GM18867 (cell line): ENCODE measurements around the gene MZT2A.
"Not testable (repeated sequence)": the region's sequence is repeated elsewhere in the genome, so short reads cannot be mapped to it uniquely, and the experiment has no call there.

ENCODE experiments used
- ATAC-seq: cut with Tn5 transposase; IDR thresholded peaks from one replicate; pipeline ENCODE4 v1.9.1; 2021; ENCODE audit warnings: mild to moderate bottlenecking, moderate library complexity; ENCODE audit not compliant: unreplicated experiment

Gene MZT2A

DNA sequence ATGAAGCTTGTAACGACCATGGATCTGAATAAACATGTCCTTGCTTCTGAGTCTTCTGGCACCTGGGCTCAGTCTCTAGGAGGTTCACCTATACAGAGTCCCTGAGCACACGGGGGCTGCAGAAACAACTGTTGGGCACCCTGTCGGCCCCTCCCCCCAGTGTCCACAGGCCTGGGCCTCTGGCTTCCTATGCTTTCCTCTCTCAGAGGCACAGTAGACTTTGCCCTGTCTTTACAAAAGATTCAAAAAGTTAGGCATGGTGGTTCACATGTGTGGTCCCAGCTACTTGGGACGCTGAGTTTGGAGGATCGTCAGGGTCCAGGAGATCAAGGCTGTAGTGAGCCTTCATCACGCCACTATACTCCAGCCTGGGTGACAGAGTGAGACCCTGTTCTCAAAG is 29.3 kb upstream of the MZT2A start:
- not testable (repeated sequence) for ATAC-seq

- ATAC-seq: no peak
Observed at GRCh38 chr2:131520526-131520925, 28.3 kb upstream of the MZT2A start.

DNA sequence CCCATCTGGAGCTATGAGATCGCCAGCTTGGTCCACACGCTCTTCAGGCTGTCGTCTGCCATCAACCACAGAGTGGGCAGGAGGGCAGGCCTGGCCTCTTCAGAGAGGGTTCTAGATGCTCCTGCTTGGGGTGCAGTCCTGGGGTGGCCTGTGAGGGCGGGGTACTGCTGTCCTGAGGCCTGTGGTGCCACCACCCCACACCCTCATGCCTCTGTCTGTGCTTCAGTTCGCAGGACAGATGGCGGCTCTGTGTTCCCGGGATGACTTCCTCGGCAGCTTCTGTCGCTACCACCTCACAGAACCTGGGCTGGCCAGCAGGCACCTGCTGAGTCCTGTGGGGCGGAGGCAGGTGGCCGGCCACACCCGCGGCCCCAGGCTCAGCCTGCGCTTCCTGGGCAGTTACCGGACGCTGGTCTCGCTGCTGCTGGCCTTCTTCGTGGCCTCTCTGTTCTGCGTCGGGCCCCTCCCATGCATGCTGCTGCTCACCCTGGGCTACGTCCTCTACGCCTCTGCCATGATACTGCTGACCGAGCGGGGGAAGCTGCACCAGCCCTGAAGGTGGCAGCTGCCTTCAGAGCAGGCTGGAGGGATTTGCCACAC is 27.8 kb upstream of the MZT2A start:
- not testable (repeated sequence) for ATAC-seq

DNA sequence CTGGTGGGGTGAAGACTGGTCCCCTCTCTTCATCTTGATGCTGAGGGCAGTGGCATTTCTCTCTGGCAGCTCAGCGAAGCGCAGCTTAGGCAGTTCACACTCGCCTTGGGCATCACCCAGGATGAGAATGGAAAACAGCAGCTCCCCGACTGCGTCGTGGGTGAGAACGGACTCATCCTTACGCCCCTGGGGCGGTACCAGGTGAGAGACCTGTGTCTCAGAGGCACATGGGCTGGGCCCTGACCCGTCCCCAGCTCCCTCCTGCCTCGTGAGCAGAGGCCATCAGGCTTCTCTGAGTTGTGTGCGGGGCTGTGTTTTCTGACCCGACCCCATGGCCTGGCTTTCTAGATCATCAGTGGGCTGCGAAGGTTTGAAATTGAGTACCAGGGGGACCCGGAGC is 27.3 kb upstream of the MZT2A start:
- ATAC-seq: no peak

DNA sequence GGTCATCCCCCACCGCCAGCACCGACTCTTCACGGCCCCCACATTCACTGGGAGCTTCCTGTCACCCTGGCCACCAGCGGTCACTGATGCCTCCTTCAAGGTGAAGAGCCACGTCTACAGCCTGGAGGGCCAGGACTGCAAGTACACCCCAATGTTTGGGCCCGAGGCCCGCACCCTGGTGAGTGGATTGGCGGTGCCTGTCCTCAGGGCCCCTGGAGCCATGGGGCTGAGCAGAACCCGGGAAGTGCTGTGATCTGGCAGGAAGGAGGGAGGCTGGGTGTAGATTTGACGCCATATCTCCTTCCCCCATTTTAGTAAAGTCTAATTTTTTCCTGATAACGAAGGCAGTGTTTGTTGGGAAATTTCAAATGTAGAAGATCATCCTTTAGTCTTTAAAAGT is 26.3 kb upstream of the MZT2A start:
- ATAC-seq: not testable (repeated sequence)

GRCh38 chr2:131517856-131518255 is 25.7 kb upstream of the MZT2A start:
- not testable (repeated sequence) for ATAC-seq

DNA sequence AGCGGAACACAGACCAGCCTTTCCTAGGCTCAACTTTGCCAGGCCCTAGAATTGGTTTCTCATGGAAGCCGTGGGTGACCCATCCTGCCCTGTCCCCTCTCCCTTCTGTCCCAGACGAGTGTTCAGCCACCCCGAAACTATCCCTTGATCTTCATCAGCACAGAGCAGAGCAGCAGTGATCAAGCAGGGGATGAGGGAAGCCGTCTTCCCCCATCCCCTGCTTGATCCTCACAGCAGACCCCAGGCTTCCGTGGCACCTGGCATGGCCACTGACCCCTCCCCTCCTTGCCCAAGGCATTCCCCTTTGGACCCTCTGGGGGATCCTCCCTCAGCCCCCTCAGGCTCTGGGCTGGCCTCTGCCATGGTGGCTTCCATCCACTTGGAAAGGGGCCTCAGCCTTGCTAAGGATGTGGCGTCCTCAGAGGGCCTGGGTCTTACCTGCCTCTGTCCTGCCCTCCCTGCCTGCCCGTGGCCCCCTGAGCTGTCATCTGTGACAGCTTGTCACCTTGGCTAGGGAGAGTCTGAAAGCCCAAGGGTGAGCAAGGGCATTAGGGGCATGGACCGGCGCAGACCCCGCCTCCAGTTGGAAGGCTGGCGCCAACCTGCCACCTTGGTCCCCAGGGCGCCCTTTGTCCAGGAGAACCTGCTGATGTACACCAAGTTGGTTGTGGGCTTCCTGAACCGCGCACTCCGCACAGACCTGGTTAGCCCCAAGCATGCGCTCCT is 25.1 kb upstream of the MZT2A start:
- ATAC-seq: no peak

DNA sequence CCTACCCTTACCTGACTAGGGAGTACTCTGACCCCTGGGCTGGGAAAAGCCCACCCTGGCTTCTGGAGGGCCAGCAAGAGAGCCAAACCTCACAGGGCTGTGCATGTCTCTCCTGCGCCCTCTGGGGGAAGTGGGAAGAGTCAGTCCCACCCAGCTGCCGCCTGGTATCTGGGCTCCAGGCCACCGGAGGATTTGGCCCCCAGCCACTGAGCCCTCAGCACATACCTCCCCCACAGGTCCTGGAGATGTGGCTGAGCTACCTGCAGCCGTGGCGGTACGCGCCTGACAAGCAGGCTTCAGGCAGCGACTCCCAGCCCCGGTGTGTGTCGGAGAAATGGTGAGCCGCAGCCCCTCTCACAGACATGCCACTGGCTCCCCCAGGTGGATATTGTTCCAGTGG is 24.4 kb upstream of the MZT2A start:
- ATAC-seq: not testable (repeated sequence)

DNA sequence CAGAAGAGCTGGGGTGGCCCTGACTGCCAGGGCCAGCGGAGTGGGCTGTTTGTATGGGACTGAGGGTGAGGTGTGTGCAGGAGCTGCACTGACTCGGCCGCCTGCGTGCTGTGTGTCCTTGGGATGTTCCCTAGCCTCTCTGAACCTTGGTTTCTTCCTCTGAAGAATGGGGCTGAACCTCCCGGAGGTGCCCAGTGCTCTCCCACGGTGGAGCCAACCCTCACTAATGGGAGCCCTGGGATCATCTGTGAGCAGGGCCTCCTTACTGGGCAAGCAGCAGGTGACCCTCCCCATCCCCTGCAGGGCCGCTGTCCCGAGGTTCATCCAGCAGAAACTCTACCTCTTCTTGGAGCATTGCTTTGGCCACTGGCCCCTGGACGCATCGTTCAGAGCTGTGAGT is 23.8 kb upstream of the MZT2A start:
- no peak for ATAC-seq

DNA sequence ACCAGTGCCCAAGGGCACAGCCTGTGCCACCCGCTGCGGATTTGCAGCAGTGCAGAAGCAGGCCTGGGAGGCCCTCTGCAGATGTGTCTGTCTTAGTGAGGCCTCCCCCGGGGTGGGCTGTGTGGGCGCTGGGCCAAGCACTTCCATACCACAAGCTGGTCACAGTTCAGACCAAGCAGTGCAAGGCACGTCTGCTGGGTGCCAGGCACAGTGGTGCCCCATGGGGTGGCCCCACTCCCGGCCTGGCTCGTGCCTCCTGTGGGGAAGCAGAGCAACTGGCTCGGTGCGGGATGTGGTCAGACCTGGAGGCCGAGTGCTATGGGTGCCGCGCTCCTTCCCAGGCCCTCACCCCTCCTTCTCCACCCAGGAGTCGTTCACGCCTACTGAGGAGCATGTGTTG is 23.0 kb upstream of the MZT2A start:
- ATAC-seq: not testable (repeated sequence)

- ATAC-seq: peak; percentile 68
Observed at GRCh38 chr2:131514408-131515166, 22.4 kb upstream of the MZT2A start.

DNA sequence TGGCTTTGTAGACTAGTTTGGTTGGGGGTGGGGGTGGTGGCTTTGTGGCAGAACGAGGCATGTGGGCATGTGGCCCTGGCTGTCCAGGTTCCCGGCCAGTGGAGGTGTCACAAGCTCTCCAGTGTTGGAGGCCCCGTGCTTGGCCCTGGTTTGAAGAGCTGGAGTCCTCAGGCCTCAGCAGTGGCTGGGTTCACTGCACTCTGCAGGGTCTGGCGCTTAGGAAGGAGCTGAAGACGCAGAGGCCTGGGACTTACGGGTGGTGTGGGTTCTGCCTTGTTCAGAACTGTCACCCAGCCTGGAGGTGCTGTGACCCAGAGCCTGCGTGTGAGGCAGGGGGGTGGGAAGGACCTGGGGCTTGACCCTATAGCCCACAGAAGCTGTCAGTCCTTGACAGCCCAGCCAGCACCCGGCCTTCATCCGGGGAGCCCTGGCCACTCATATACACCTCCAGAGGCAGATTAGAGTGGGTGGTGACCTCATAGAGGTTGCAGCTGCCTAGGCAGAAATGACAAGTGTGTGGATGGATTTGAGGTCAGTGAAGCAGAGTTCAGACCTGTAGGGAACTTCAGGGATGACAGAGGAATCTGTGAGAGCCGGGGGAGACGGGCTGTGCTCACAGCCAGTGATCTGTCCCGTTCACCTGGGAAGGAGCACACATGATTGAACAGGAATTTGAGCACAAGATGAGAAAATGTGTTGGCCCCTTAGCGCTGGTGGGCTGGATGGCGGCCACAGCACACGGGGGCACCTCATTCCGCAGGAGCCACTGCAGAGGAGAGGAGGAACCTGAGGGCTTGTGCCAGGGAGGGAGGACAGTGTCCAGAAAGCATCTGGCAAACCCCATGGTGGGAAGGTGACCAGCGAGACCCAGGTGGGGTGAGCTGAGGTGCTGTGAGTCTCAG is 20.0 kb upstream of the MZT2A start:
- not testable (repeated sequence) for ATAC-seq

- not testable (repeated sequence) for ATAC-seq
Observed at GRCh38 chr2:131511291-131511968, 19.2 kb upstream of the MZT2A start.

DNA sequence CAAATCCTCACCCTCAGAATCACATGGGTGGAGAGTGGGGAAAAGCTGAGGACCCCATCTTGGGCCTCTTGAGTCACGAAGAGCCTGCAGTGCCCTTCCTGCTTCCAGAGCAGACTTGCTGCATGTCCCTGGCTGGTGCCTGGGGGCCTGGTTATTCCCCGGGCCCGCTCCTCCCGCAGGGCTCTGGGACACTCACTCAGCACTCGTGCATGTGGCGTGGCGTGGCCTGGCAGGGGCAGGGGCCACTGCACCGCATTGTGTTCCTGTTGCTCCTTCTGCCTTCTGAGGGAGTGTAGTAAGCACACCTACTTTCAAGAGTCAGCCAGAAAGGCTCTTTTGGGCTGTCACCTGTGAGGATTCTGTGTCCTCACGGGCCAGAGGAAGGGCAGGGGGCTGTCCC is 17.4 kb upstream of the MZT2A start:
- ATAC-seq: no peak

DNA sequence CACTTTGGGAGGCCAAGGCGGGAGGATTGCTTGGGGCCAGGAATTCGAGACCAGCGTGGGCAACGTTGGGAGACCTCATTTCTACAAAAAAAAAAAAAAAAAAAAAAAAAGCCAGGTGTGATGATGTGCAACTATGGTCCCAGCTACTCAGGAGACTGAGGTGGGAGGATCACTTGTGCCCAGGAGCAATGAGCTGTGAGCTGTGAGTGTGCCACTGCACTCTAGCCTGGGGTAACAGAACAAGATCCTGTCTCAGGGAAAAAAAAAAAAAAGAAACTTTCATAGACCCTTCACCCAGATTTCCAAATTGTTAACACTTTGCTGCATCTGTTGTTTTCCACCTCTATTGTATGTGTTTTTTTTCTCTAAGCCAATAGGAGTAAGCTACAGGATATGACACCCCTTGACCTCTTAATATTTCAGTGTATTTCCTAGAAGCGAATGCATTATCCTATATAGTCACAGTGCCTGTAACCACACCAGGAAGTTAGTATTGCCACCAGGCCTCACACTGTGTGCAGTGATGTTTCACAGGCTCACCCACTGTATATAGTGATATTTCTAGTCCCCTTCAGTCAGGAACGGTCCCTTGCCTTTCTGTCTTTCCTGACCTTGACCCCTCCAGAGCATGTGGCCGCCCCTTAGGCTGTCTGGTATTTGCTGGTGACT is 12.0 kb upstream of the MZT2A start:
- ATAC-seq: not testable (repeated sequence)

DNA sequence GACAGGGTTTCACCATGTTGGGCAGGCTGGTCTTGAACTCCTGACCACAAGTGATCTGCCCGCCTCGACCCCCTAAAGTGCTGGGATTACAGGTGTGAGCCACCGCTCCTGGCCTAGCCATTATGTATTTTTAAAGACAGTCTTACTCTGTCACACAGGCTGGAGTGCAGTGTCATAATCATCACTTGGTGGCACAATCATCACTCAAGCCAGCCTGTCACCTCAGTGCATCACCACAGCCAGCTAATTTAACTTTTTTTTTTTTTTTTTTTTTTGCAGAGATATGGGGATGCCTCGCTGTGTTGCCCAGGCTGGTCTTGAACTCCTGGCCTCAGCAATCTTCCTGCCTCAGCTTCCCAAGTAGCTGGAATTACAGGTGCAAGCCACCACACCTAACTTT is 11.4 kb upstream of the MZT2A start:
- not testable (repeated sequence) for ATAC-seq

DNA sequence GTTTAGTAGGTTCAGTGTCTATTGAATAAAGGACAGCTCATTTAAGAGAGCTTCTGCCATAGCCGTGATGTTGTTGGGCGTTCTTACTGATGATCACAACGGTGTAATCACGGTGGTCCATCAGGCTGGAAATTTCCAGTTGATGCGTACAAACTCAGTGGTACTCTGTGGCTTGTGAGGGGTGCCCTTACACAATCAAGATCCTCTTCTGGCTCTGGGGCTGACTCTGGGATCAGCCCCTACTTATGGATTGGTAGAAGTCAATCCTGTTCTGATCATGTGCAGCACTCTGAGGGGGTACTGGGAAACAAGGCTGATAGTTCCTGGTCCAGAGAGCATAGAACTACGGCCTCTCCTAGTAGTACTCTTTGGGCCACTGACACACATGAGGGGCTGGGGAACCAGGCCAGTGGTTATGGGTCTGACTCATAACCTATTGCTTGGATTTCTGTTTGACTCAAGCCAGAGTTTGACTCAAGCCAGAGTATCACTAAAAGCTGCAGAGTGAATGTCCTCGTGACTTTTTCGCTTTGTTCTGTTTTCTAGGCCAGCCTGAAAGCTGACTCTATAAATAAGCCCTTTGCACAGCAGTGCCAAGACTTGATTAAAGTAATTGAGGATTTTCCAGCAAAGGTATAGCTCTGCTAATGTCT is 6.2 kb upstream of the MZT2A start:
- peak; percentile 89 for ATAC-seq

GRCh38 chr2:131495506-131495905 is 3.3 kb upstream of the MZT2A start:
- ATAC-seq: not testable (repeated sequence)
